Stomach (tissue), 4 donors: ENCODE data around the gene PPP1R9B.

Experiments used
- CTCF ChIP-seq, 7 experiments: fragments of 450-650 bp in 4 of 7; fragments of 200-600 bp in 3 of 7; sonication (generic) in 3 of 7; IDR thresholded peaks; one replicate each; pipeline ENCODE4 v1.5.1; 2016 to 2019; ENCODE audit warnings: antibody characterized with exemption in 7 of 7, control low read depth in 2 of 7, mild to moderate bottlenecking in 1 of 7
- POLR2A ChIP-seq, 4 donors: fragments of 450-650 bp; IDR thresholded peaks; one replicate each; pipeline ENCODE4 v1.6.1; 2016; ENCODE audit warnings: antibody characterized with exemption in 4 of 4, control low read depth in 2 of 4, mild to moderate bottlenecking in 1 of 4, moderate library complexity in 1 of 4

DNA sequence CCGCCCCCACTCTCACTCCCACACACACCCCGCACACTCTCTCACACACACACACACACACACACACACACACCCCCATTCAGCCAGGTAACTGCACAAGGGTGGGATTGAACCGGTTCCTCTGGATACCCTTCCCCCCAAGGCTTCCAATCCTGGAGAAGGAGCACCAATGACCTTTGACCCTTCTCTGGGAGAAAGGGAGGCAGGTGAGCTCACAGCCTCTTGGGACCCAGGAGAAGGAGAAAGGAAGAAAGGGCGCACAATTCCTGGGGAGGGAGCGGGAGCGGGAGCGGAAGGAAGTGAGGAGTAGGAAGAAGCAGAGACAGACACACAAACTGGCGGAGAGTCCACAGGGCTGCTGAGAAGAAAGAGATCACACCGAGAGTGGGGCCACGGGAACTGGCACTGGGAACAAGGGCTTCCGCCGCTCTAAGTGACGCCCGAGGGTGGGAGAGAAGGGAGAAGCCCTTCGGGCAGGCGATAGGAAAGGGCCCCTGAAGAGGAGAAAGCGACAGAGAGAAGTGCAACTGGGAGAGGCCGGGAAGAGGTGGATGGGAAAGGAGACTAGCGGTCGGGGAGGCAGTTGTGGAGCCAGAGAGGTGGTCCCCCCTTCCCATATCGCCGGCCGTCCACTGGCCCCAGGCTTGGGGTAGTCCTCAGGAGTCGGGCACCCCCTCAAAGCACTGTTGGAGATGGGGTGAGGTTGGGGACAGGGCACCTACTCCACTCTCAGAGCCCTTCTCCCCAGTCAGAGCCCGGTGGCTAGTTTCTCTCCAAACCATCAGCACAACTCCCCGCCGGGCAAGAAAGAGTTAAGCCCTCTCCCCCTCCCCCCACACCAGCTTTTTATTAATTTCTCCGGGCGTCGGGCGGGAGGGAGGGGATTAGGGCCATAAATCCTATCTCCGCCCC lies 21.8 kb downstream of the PPP1R9B start:
- TF ChIP-seq CTCF (IDR thresholded peaks at IDR 0.05), result no peak
- TF ChIP-seq POLR2A (IDR thresholded peaks at IDR 0.05), result no peak
